HUES6 (cell line): ENCODE measurements around the gene SDF4.

Experiments used
- H3K27ac ChIP-seq: 2 replicates; pipeline ENCODE4 v1.7.0; 2013; ENCODE audit warnings: low read depth, mild to moderate bottlenecking, low read length, inconsistent platforms
- H3K27me3 ChIP-seq: 2 replicates; pipeline ENCODE4 v1.6.1; 2013; ENCODE audit warnings: low read length; ENCODE audit not compliant: control insufficient read depth, insufficient read depth
- H3K36me3 ChIP-seq: 2 replicates; pipeline ENCODE4 v1.6.1; 2013; ENCODE audit warnings: low read length; ENCODE audit not compliant: control insufficient read depth, insufficient read depth
- H3K4me1 ChIP-seq: 2 replicates; pipeline ENCODE4 v1.6.1; 2013; ENCODE audit warnings: low read length; ENCODE audit not compliant: control insufficient read depth, insufficient read depth
- H3K4me3 ChIP-seq: 2 replicates; pipeline ENCODE4 v1.5.1; 2013; ENCODE audit warnings: low read depth, low read length
- H3K9ac ChIP-seq: one replicate; pipeline ENCODE4 v1.6.1; 2013; ENCODE audit warnings: mild to moderate bottlenecking, low read length
- H3K9me3 ChIP-seq: 2 replicates; pipeline ENCODE4 v1.6.1; 2013; ENCODE audit warnings: low read depth, low read length; ENCODE audit not compliant: control insufficient read depth, insufficient read depth

The SDF4 gene

DNA sequence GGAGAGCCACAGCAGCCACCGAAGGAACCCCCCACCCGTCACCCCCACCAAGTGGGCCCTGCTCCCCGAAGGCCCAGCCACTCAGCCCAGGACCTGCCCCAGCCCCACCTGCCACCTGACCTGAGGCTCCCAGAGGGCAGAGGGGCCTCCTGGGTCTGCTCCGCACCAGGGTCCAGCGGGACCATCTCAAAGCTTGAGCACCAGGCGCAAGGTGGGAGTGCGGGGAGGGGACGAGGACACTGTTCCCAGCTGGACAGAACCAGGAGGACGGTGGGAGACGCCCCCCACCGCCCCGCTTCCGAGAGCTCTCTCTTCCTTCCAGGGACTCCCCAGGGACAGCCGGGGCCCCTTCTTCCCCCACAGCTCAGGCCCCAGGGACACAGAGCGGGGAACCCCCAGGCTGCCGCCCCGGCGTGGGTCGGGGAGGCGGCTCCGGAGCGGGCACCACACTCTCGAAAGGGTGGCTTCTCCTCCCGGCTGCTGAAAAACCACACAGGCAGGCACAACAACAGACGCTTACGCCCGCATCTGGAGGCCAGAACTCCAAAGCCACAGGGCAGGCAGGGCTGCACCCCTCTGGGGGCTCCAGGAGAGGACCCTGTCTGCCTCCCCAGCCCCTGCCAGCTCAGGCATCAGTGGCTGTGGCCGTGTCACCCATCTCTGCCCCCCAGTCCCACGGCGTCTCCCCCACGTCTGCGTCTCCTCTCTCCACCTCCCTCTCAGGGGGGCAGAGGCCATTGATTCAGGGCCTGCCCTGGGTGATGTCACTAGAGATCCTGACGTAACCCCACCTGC, 60.1 kb downstream of the SDF4 start:
- no peak overlapping the region for H3K9ac ChIP-seq
- no peak overlapping the region for H3K27ac ChIP-seq
- H3K4me1 ChIP-seq, result peaks cover 22% of the 10 kb centered on the region
- H3K36me3 ChIP-seq, result no peaks in the 10 kb centered on the region
- H3K27me3 ChIP-seq, result peaks cover 9% of the 10 kb centered on the region; the same call in 1 of the 2 replicates
- H3K4me3 ChIP-seq, result no peak overlapping the region
- peaks cover 4% of the 10 kb centered on the region; the same call in 1 of the 2 replicates for H3K9me3 ChIP-seq

DNA sequence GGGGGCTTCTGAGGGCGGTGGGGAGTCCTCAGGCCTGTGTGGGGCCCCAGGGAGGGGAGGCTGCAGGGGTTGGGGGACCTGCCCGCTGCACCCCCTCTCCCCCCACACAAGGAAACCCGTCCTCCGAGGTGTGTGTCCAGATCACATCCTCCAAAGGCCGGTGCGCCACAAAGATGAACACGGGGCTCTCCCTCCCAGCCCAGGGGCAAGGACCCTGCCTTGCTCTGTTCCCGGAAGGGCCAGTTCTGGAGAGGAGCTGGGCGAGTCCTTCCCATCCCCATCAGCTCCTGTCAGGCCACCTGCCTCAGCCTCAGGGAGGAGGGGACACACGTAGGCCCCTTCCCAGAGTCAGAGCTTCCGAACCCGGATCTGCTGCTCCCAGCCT, 60.6 kb downstream of the SDF4 start:
- no peak overlapping the region for H3K9ac ChIP-seq
- no peaks in the 10 kb centered on the region for H3K36me3 ChIP-seq
- peaks cover 17% of the 10 kb centered on the region for H3K4me1 ChIP-seq
- H3K9me3 ChIP-seq, result peaks cover 4% of the 10 kb centered on the region; the same call in 1 of the 2 replicates
- H3K4me3 ChIP-seq, result no peak overlapping the region
- H3K27me3 ChIP-seq, result peaks cover 5% of the 10 kb centered on the region; the same call in 1 of the 2 replicates
- H3K27ac ChIP-seq, result no peak overlapping the region

DNA sequence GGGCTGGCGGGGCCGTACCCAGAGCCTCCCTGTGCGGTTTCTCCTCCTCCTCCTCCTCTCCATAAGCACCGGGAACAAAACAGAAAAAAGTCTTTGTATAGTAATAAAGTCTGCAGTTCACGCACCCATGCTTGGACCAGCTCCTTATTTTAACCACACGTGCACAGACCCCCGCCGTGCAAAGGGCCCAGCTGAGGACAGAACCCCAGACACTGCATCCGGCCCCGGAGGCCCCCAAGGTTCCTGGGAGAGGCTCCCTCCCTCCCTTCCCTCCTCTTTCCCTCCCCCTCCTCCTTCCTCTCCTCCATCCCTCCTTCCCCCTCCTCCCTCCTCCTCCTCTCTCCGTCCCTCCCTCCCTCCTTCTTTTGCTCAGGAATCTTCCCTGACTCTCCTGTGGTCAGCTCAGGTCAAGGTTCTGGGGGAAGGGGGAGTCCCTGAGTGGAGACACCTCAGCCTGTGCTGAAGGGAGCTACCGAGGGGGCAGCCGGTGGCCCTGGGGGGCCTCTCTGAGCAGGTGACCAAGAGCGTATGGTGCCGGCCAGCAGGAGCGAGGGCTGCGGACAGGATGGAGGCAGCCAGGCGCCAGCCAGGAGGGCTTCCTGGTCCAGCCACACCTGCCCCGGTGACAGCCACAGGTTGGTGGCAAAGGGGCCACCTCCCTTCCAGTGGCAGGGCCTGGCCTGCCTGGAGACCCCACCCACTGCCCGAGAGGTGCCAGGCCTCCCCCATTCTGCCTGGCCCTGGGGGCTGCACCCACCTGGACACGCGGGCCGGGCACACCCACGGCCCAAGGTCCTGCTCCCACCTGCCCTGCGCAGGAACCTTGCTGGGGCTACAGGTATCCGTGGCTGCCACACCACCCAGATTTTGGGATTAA, 61.3 kb downstream of the SDF4 start:
- peaks cover 2% of the 10 kb centered on the region; the same call in 1 of the 2 replicates for H3K27me3 ChIP-seq

DNA sequence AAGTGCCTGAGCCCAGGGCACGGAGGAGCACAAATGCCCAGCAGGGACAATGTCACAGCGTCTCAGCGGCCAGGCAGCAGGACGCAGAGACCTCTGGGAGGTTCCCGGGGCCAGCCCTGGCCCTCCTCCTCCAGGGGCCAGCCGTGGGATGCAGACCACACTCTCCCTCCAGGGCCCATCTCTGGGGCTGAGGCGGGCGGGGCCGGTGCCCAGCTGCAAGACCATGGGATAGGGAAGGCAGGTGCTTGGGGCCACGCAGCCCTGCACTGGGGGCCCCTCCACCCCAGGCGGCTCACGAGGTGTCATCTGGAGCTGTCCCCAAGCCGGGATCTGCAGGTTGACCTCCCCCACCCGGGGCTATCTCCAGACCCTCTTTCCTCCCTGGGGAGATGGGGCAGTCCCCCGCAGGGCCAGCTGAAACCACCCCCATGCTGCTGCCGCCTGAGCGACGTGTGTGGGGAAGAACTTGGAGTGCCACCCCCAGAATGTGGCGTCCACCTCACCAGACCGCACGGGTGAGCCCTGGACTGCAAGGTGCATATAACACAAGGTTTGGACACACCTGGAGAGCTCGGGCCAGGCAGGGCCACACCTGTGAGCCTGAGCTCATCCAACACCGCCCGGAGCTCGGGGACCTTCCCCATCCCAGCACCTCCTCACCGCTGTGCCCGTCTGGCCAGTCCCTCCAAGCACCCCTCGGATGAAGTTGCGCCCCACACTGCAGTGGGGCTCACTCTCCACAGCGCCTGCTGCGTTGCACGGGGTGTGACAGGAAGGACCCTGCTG, 62.2 kb downstream of the SDF4 start:
- Histone ChIP-seq H3K9ac (no peak overlapping the region), H3K4me3 (no peak overlapping the region), H3K27me3 (no peaks in the 10 kb centered on the region; the same call in 1 of the 2 replicates), H3K4me1 (peaks cover 27% of the 10 kb centered on the region), H3K36me3 (no peaks in the 10 kb centered on the region), H3K27ac (no peak overlapping the region), H3K9me3 (no peaks in the 10 kb centered on the region)

More for the DNA sequence above, 61.3 kb downstream of the SDF4 start:
- no peaks in the 10 kb centered on the region for H3K36me3 ChIP-seq
- no peak overlapping the region for H3K9ac ChIP-seq
- peaks cover 19% of the 10 kb centered on the region; the same call in 1 of the 2 replicates for H3K4me1 ChIP-seq
- no peak overlapping the region for H3K27ac ChIP-seq
- peaks cover 3% of the 10 kb centered on the region; the same call in 1 of the 2 replicates for H3K9me3 ChIP-seq
- no peak overlapping the region for H3K4me3 ChIP-seq

DNA sequence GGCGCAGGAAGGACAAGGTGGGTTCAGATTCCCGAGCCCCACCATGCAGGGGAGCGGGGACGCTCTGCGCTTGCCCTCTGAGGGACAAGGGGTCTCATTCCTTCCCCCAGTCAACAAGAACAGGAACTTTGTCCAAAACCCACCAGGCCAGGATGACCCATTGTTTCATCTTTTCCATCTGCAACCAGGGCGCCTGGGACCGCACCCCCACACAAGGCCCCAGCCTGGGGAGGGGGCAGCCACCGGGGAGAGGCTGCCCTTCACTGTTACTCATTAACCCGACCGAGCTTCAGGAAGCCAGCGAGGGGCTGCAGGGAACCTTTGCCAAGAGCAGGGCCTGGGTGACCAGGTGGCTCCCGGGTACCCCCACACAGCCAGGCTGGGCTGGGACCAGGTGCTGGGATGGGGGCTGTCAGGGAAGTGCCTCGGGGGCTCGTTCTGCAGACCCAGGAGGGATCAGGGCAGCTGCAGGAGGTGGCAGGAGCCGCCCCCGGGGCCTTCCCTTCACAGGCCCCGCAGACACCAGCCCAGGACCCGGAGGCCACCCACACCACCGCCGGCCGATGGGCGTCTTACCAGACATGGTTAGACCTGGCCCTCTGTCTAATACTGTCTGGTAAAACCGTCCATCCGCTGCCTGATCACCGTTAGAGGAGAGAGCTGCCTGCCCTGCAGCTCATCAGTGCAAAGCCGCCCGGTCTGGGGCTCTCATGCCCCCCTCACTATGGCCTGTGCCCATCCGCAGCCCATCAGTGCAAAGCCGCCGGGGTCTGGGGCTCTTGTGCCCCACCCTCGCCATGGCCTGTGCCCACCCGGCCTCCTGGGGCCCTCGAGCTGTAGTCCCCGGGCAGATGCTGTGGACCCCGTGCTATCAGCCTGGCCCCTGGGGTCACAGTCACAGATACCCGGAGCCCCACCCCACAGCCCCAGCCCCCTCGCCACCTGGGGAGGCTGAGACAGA, 63.1 kb downstream of the SDF4 start:
- Histone ChIP-seq H3K4me3 (no peak overlapping the region), H3K9ac (no peak overlapping the region), H3K27me3 (peaks cover 4% of the 10 kb centered on the region; the same call in 1 of the 2 replicates), H3K36me3 (no peaks in the 10 kb centered on the region), H3K4me1 (peaks cover 35% of the 10 kb centered on the region), H3K9me3 (no peaks in the 10 kb centered on the region), H3K27ac (no peak overlapping the region)

DNA sequence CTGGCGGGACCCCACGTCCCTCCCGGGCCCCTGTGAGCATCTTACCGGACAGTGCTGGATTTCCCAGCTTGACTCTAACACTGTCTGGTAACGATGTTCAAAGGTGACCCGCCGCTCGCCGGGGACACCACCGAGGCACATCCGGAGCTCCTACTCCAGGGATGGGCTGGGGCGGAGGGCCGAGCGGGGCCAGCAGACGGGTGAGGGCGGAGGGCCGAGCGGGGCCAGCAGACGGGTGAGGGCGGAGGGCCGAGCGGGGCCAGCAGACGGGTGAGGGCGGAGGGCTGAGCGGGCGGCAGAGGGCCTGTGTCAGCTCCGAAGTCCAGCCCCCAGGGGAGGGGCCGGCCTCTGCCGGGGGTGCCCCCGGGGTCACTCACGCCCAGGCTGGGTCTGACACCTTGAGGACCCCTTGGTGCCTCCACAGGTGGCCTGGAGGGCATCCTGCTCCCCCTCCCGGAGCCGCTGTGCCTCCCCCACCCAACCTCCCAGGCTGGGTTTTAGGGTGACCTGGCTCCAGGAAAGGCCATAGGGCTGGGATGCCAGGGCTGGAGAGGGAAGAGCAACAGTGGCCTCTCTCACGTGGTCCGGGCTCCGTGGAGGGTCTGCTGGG, 63.9 kb downstream of the SDF4 start:
- Histone ChIP-seq H3K4me1 (peaks cover 33% of the 10 kb centered on the region), H3K9me3 (no peaks in the 10 kb centered on the region), H3K9ac (no peak overlapping the region), H3K36me3 (no peaks in the 10 kb centered on the region), H3K27me3 (peaks cover 4% of the 10 kb centered on the region; the same call in 1 of the 2 replicates), H3K4me3 (no peak overlapping the region), H3K27ac (no peak overlapping the region)

DNA sequence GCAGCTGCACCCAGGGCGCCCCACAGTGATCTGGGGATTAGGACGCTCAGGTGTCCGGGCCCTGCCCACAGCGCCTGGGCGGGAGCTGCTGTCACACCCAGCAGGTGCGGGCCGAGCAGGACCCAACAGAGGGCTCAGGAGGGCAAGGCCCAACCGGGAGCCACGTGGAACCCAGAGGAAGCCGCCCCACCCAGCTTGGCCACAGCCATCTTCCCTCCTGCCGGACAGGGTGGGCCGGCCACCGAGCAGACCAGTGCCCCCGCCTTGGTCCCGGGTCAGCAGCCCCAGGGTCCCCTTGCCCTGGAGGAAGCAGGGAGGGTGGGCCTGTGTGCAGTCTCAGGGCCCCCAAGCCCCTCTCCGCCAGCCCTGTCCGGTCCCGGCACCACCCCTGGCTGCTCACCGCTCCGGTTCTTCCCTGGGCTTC, 64.4 kb downstream of the SDF4 start:
- Histone ChIP-seq H3K9ac (no peak overlapping the region), H3K27ac (no peak overlapping the region), H3K9me3 (no peaks in the 10 kb centered on the region), H3K4me3 (no peak overlapping the region), H3K4me1 (peaks cover 36% of the 10 kb centered on the region), H3K27me3 (peaks cover 4% of the 10 kb centered on the region; the same call in 1 of the 2 replicates), H3K36me3 (no peaks in the 10 kb centered on the region)
